Endothelial cell of hepatic sinusoid (primary cell): Measurements from ENCODE around the gene PIGM.
"Not testable (repeated sequence)": the region's sequence is repeated elsewhere in the genome, so short reads cannot be mapped to it uniquely, and the experiment has no call there.

Experiments used
- in situ Hi-C: cut with HindIII; loops from 2 replicates; pipeline ENCODE4 v1.10.0; 2017; ENCODE audit warnings: low sequenced_read_pairs

The PIGM gene

DNA sequence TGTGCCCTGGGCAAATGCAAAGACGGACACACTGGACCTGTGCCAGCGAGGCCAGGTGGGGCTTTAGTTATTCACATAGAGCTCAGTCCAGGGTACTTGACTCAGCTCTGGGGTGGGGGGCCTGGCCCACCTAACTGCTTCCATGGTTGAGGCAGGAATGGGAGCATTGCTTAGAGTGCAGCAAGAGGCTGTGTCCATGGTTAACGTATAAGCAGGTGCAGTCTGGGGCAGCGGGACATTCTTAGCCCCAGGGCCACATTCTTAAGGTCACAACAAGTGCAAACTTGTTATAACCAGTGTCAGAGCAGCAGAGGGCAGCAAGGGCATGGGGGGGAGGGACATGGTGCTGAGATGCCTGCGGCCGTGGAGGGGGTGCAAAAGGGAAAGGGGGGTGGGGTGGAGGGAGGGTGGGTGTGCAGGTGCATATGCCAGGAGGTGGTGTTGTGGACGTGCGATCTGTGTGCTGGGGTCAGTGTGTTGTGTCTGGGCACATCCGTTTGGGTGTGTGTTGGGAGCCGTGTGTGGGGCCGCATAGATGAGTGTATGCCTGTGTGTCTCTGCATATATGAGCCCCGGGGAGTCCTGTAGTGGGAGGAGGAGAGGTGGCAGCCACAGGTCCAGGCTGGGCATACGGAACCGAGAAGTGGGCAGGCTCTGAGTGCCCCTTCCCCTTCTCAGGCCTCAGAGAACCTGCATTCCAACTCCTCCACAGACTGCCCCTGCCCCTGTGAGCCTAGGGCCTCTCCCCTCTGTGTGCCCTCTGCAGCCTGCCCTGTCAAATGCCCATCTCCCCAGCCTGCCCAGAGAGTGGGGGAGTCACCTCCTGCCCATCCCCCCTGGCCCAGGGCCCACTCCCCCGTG, 29.8 kb upstream of the PIGM start:
- in situ Hi-C loops, result no loop called here

DNA sequence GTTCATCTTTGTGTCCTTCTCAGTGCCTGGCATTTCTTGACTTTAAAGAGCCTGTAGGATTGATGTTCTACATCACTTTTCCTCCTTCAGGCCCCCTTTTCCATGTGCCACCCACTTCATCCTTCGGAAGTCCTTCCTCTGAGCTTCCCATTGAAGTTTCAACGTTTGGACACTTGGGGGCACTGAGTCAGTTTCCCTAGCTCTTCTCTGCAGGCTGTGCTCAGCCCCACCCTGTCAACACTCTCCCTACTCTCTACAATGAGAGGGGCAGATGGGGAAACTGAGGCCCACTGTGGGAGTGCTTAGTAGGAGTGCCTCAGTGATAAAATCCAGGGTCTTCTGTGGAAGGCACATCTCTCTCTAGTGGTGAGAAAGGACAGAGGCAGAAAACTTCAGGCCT, 26.3 kb upstream of the PIGM start:
- in situ Hi-C loops, result no loop called here

DNA sequence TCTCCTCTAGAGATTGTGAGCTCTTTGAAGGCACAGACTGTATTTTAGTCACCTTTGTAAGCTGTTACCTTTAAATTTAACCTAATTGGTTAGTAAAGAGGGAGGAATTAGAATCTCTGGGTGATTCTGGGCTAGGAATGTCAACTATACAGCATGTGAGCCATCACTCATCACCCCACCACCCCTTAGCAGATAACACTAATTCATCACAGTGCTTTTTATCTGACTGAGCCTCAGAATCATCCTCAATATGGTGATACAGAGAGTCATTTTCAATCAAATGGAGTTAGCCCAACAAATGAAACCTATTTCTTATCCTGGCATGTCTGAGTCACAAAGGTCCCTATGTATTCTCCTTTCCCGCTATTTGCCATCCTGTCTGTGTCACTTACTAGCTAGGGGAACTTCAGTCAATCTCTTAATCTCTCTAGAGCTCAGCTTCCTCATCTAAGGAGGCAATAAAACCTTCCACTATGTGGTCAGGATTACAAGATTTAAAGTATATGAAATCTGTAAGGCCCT, 24.9 kb upstream of the PIGM start:
- in situ Hi-C loops, result no loop called here

DNA sequence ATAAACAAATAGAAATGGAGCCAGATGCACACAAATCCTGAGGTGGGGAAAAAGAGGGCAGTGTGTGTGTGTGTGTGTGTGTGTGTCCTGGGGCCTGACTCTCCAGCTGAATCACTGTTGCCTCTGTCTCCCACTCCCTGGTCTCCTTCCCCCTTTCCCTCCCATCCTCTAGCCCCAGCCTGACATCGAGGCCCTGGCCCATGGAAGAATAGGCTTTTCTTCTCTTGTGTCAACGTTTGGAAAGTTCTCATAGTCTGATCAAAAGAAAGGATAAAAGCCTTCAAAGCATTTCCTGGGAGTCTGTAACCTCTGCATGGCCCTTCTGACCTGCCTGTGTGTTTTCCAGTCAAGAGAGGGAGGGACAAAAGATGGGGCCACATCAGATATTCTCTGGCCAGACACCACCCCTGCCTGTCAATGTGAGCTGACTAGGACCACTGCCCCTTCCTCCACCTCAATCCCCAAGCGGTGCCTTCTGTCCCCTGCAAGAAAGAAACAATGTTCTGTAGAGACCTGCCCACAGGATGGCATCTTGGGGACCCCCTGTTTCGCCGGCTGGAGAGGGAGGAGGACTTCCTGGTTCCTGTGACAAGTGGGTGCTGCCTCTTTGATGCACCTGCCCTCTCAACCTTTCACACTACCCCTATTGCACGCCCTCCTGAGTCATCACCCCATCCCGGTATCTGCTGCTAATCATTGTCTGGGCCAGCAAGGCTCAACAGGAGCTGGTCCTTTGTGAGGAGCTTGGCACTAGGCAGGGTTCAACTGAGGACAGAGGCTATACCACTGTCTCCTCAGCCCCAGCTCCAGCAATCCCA, 22.0 kb upstream of the PIGM start:
- in situ Hi-C loops, result no loop called here

DNA sequence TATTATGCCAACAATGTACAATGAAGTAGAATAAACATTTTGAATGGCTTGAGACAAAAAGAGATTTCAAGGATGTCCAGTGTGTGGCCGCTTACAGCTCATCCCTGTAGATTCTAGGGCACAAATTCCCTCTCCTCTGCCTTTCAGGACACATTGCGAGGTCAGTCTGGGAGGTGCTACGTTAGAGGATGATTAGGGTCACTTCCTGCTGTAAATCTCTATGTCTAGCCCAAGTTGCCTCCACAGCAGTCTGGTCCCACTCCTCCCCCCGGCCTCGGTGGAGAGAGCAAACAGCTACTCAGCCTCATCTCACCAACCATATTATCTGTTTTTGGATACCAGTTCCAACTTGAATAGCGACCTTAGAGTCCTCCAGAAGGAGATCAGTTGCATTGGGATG, 21.1 kb upstream of the PIGM start:
- in situ Hi-C loops, result no loop called here

DNA sequence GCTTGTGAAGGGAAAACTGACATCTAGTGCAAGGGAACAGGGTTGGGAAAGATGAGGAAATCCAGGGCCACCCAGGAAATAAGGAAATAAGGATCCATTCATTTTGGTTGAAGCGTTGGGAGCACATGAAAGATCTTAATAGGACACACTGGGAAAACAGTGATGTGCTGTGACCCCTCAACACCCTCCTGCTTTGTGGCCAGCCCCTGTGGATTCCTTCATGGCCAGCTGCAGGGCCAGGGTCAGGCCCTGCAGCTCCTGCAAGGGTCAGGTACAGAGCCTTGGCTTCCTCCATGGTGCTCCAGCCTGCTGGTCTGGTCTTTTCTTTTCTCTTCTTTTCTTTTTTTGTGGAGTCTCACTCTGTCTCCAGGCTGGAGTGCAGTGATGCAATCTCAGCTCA, 18.8 kb upstream of the PIGM start:
- in situ Hi-C loops, result no loop called here

DNA sequence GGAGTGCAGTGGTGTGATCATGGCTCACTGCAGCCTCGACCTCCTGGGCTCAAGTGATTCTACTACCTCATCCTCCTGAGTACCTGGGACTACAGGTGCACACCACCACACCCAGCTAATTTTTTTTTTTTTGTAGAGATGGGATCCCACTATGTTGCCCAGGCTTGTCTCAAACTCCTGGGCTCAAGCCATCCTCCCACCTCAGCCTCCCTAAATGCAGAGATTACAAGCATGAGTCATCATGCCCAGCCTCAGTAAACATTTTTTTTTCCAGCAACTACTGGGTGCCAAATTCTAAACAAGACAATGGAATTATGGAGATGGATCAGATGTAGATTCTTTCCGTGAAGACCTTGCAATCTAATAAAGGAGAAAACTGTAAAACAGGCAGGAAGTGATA, 18.4 kb upstream of the PIGM start:
- in situ Hi-C loops, result not testable (repeated sequence)

DNA sequence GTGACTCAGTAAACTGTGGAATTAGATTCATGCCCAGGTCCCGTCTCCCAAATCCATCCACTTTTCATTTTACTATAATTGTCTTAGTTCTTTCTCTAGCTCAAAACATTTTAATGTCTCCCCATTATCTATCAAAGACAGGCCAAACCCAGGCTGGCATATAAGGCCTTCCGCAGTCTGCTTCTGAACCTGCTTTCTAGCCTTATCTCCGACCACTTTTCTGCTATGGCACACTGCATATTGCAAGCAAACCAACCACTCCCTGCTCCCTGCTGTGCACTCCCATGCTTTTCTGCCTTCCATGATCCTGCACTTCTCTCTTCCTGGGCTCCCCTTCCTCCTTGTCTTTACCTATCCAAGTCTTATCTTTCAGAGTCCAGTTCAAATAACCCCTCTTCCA, 17.3 kb upstream of the PIGM start:
- in situ Hi-C loops, result no loop called here

DNA sequence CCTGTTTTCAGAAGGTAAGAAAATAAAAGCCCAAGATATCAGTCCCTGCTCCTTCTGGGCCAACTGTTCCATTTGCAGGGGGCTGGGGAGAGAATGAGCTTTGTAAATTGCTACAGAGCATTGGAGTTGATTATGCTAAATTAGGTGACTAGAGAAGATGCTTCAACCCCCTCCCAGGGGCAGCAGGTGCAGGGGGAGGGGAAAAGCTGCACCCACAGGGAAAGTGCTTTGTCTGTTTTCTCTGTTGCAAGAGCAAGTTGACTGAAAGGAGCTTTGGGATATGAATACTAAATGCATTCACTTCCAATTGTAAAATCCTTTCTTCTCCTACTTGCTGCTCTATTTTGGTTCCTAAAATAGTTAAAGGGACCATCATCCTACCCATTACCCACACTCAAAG, 16.5 kb upstream of the PIGM start:
- in situ Hi-C loops, result no loop called here

DNA sequence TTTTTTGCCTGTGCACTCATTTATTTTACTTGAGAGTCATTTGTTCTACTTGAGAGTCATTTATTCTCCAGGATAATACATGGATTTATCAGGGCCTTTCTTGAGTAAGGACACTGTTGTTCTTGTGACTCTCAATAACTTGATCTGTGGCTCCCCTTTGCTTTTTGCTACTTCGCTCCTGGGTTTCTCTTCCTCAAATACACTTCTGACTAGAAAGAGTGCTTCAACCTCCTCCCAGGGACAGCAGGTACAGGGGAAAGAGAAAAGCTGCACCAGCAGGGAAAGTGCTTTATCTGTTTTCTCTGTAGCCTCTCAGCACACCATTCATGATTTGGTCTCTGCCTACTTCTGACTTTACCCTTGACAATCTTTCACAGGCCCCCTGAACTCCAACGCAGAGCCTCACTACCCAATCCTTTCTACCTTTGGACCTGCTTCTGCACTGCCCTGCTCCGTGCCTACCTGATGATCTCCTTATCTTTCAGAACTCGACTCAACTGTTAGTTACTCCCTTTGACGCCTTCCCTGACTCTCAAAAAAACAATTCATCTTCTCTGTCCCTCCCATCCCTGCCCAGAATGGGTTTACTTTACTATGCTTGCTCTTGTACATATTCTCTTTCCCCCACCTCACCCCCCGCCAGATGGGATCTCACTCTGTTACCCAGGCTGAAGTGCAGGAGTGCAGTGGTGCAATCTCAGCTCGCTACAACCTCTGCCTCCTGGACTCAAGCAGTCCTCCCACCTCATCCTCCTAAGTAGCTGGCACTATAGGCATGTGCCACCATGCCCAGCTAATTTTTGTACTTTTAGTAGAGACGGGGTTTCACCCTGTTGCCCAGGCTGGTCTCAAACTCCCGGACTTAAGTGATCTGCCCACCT, 15.6 kb upstream of the PIGM start:
- in situ Hi-C loops, result no loop called here

DNA sequence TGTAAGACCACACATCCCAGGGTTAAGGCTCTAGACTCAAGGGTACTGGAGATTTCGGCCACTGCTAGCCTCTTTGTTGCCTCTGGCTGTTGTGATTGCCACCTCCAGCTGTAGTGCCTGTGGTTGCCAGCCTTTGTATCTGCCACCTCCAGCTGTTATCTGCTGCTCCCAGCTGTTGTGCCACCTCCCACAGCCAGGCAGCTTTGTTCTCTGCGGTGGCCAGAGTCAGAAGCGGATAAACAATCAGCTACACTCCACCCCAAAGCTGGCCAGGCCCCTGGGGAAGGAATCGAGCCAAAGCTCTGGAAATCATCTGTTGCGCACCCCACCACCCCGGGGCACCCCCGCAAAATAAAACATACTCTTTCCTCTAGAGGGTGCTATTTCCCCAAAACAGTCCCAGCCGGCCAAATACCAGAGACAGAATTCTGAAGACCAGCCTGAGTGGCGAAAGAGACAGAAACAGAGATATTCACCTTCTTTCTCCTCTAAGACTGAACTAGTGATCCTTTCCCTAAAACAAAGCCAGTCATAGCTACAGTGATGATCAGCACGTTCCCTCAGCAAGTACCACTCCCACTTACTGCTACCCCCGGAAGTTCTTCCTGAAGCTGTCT, 14.8 kb upstream of the PIGM start:
- in situ Hi-C loops, result no loop called here

DNA sequence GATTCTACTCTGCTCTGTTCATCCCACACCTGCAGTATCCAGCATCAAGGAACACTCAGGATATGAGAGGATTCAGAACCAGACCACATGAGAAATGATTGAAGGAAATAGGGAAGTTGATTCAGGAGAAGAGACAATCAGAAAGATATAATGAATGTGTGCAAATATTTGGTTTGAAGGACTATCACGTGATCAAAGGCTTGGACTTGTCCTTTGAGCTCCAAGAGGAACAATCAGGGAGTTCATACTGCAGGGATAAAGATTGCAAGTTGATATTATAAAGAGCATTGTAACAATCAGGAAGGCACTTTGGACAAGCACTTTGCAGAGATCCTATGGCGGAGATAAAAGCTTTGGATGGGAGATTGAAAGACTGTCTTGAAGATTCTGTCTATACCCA, 13.9 kb upstream of the PIGM start:
- in situ Hi-C loops, result no loop called here

DNA sequence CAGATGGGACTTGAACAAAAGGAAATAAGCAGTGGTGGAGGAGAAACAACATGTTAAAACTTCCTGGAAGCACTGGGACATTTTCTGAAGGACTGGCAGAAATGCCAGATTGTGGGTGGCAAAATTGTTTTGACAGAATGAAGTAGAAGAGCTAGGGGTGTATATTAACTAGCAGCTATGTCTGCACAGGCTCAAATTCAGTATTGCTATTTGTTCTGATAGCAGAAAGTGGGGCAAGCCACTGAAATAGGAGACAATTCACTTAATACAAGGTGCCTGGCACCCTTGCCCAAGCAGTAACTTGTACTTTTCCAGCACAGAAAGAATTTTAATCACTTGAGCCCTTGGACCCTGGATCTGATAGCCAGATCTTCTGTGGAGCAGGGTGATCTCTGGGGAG, 11.8 kb upstream of the PIGM start:
- in situ Hi-C loops, result no loop called here

DNA sequence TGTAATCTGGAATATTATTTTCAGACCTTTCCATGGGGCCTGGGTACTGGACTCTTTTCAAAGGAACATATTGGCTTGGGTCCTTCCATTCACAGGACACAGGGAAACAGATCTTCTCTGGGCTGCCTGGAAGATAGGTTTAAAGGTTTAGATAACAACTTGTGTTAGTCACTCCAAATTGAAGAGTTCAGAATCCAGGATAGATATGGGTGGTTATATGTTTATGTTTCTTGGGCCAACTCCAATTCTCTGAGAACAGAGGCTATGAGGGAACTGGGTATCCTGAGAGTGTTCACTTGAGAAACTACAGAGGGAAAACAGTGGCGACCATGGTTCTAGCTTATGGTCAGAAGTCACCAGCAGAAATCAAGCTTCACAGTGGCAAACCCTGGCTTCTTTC, 8.7 kb upstream of the PIGM start:
- in situ Hi-C loops, result no loop called here

DNA sequence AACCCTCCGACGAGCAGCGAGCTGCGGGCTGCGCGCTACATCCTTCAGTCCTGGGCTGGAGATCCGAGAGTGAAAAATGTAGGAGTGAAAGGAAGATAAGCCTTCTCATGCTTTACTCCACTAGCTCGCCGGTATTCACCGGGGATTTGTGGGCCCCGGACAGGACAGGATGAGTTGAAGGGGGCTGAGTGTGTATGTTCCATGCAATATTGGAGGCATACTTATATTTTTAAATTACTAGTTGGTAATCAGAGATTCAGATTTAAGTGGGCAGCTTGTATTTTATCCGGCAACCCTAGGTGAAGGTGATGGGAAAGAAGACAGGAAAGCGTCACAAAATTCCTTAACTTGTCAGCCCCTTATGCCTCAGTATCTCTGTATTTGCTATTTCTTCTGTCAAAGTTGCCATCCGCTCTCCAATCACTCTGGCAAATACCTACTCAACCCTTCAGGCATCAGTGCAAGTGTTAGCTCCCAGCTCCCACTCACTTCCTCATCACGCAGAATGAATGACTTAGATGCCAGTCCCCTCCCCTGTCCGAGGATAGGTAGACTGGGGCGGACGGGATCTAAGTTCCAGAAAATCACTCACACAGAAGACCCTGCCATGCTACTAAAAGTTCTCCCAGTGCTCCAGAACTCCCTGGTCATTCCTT, 503 bp upstream of the PIGM start:
- in situ Hi-C loops, result no loop called here

DNA sequence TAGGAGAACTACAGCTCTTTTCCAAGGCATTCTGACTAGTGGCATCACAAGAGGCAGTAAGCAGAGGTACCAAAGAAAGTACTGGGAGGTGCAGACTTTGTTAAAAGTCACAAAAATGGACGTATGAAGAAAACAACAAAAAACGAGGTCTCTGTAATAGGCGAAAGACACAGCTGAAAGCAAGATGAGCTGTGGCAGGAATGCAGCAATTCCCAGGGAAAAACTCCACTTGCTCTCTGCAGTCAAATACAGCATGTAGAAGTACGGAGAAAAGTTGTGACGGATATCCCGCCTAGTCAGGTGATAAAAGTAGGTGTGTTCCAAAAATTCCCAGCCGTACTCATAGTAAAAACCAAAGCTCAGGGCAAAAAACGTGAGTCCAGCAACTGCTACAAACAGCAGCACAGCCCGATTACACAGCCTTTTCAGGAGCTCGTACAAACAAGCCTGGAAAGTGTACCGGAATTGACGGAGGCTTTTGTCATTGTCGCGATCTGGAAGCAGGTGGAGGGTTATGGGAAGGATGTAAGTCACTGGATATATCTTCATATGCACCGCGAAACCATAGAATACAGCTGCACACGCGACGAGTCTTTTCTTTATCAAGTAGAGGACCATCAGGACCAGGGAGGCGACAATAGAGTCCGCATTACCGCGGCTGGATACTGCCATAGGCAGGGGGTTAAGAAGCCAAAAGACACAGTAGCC, 979 bp downstream of the PIGM start:
- in situ Hi-C loops, result no loop called here

DNA sequence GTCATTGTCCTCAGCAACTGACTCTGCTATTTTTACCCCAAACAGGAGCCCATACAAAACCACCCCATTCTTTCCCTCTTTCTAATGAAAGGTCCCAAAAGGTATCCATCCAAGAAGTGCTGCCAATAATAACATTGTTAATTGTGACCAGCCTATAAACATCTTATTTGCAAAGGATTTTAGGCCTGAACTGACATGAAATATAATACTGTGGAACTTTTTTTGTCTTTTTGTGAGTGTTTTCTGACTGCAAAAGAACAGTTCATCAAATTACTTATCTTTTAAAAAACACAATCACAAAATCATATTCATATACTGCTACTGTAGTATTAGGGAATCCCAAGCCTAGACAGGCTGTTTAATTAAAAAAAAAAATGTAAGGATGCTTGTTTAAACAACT, 3.4 kb downstream of the PIGM start:
- in situ Hi-C loops, result no loop called here

DNA sequence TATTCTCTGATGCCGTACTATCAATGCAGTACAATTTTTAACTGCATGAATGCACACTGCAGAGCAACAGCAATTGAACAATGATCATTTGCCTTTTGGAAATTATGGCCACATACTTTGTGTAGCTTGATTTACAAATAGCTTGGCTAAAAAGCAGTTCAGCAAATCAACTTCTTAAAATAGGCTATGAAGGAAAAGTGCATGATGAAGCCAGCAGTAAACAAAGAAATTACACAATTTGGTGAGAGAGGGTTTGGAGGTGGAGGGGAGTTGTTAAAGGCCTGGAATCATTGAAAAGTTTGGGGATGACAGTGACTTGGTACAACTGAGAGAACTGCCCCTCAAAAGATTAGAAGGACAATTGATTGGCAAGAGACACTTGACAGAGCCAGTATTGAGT, 6.5 kb downstream of the PIGM start:
- in situ Hi-C loops, result no loop called here

DNA sequence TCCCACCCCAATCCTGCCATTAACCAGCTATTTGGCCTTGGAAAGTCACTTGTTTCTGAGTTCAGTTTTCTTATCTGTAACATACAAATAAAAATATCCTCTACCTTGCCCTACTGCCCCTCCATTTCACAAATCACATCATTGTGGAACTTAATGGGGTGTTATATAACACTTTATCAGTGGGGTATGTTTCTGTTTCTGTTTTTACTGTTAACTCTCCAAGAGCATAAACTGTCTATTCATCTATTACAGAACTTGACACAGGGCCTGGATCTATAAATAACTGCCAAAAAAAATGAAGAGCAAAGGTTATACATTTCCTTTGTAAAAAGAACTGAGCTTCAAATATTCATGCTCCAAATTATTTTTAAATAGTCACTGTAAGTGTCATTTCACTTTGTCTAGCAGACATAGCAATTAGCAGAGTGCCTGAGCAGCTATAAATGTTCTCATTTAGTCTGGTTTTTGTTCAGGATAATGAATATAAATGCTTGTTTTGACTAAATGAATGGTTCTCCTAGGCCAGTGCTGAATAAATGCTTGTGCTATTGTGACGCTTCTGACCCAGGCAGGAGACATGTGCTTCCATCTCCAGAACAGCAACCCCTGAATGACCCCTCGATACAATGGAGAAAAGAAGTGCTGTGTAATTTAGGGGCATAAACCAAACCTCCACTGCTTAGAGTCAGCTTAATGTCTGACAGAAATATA, 7.4 kb downstream of the PIGM start:
- in situ Hi-C loops, result loop anchor here (25.0 kb wide), 1 partner anchor 237 kb away; the partner anchor contains the start of gene DUSP23
